HG02870 (cell line): ENCODE data around the gene LMF1.

Experiments used
- ATAC-seq: cut with Tn5 transposase; IDR thresholded peaks from one replicate; pipeline ENCODE4 v1.9.1; 2021; ENCODE audit warnings: mild to moderate bottlenecking, moderate library complexity; ENCODE audit not compliant: unreplicated experiment

LMF1 gene

DNA sequence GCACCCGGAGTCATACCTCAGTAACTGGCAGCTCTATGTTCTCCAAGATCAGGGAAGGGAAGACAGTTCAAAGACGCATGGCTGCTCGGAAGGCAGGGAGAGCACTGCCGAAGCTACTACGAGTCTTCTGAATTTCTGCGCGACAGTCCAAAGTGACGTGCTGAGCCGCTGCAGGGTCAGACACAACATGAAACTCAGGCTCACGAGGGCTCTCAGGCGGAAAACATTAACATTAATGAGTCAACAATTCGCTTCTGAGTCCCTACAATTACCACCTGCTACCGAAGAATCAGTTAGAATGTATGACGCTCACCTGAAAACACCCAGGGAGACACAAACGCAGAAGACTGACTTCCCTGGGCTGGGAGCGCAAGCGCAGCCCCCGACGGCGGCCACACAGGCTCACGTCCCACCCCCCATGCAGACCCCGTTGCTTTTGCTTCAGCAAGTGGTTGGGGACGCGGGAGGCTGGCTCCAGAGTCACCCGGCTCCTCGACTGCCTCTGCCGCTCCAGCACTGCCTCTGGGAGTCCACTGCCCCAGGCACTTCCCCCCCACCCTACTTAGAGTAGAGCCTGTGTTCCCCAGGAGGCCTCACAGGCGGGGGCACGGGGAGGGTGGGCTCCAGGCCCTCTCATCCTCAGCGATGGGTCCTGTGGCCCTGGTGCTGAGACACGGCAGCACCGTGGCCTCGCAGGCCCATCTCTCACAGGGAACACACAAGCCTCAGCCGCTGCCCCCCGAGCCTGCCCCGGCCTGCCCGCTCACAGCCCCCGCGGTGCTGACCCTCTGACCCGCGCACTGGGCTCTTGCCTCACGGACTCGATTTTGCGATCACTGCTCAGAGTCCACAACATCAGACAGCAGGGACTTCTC, 38.9 kb downstream of the LMF1 start:
- no peak for ATAC-seq

DNA sequence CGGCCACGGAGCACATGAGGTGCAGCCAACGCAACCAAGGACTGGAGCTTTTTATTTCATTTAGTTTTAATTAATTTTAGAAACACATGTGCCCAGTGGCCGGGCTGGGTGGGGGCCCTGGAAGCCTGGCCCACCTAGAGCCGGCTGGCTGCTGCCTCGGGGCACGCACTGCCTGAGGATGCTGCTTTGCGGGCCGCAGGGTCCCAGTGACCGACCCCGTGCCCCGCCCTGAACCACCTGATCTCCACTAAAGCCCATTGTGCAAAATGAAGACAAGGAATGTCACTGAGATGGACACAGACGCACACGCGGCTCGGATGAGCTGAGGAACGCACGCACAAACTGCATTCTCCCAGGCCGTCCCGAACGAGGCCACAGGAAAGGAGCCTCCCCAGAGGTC, 39.6 kb downstream of the LMF1 start:
- no peak for ATAC-seq

DNA sequence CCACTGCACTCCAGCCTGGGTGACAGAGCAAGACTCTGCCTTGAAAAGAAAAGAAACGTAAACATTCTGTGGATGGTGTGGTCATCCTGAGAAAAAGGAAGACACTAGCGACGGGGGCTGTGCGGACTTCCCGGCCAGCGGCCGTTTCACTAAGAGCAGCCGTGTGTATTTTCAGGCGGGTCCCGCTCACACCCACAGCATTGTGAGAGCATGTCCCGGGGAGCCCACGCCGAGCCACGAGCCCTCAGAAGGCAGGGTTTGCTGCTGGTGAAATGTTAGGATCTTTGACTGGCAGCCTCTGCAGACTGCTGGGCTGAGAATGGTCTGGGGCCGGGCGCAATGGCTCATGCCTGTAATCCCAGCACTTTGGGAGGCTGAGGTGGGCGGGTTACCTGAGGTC, 40.3 kb downstream of the LMF1 start:
- ATAC-seq: no peak

DNA sequence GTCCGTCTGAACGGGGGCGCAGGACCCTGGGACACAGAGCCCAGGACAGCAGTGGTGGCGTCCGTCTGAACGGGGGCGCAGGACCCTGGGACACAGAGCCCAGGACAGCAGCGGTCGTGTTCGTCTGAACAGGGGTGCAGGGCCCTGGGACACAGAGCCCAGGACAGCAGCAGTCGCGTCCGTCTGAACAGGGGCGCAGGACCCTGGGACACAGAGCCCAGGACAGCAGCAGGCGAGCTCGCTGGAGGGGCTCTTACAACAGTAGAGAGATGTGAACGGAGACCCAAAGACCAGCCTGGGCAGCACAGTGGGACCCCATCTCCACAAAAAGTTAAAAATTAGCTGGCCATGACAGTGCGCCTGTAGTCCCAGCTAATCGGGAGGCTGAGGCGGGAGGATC, 40.7 kb downstream of the LMF1 start:
- no peak for ATAC-seq

DNA sequence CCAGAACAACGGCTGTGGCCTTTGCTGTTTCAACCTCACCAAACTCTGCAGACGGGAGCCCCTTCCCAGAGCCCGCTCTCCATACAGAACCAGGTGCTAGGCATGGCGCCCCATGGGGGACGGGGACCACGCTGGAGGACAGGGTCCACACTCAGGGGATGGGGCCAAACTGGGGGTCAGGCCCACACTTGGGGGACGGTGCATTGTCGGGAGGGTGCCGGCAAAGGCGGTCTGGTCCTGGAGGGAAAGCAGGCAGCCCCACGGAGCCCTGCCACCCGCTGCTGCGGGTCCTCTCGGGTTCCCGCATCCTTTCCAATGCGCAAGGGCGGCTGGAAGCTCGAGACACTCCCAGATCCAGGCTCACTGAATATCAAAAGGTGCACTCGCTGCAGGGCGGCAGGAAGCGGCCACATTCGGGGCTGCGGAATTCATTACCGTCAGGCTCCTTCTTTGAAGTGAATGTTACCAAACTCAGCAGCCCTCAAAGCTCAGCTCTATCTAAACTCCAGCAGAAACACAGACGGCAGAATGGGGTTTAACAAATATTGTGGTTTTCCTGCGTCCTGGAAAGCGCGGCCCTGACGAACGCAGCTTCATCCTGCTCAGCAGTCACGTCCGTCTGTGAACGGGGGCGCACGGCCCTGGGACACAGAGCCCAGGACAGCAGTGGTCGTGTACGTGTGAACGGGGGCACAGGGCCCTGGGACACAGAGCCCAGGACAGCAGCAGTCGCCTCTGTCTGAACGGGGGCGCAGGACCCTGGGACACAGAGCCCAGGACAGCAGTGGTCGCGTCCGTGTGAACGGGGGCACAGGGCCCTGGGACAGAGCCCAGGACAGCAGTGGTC, 41.3 kb downstream of the LMF1 start:
- no peak for ATAC-seq

DNA sequence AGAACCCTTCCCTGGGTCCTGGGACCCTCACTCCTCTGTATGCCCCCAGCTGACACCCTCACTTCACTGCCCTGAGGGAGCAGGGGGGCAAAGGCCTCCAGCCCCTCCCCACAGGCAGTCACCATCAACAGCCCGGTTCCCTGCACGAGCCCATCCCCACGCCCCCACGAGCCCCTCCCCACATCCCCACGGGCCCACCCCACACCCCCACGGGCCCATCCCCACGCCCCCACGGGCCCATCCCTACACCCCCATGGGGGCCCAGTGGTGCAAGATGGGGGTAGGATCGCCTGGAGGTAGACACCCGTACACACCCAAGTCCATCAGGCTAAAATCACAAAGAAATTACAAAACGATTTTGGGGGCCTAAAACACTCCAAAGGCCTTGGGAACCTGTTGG, 42.3 kb downstream of the LMF1 start:
- ATAC-seq: no peak

DNA sequence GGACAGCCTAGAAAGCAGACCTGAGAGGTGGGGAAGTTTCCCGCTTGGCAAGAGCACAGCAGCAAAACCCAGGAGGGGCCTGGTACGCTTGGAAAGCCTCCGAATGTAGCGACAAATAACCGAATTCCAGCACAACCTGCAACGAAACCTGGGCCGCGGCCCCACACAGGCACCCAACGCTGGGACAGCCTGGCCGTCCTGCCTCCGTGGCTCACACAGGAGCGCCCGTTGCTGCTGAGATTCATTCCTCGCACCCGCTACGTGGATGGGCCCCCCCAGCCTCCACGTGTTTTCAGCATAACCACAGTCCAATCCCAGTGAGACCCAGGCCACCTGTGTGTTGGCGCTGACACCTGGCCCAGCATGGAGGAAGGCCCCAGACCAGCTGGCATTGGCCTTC, 42.9 kb downstream of the LMF1 start:
- ATAC-seq: no peak

DNA sequence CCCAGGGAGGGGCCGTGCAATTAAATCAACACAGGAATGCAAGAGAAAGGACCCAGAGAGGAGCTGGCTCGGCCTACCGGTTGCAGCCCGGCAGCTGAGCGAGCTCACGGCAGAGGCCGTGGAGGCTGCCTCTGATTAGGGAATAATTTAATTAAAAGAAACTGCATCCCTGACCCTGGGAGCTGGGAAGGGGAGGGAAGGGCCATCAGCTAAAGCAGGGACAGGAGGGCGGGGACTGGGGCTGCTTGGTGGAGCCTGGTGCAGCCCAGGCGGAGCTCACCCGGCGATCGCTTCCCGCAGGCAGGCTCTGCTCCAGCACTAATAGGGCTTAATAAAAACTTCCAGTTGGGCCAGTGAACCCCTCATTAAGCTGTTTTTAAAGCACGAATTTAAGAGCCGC, 43.4 kb downstream of the LMF1 start:
- ATAC-seq: no peak

DNA sequence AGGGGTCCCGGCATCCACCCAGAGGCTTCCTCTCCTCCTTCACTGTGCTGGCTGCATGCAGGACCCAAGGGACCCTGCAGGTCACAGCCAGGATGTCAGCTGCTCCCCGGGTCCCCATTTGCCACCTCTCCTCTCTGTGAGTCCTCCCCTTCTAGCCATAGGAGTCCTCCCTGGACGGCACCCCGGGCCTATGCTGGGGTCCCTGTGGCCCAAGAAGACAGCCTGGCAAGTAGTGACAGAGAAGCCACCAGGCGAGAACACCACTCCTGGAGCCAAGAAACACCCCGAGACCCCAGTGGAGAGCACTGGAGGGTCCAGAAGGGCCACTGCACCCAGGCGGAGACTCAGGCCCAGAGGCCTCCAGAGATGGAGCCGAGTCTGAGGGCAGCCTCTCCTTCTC, 44.1 kb downstream of the LMF1 start:
- no peak for ATAC-seq

DNA sequence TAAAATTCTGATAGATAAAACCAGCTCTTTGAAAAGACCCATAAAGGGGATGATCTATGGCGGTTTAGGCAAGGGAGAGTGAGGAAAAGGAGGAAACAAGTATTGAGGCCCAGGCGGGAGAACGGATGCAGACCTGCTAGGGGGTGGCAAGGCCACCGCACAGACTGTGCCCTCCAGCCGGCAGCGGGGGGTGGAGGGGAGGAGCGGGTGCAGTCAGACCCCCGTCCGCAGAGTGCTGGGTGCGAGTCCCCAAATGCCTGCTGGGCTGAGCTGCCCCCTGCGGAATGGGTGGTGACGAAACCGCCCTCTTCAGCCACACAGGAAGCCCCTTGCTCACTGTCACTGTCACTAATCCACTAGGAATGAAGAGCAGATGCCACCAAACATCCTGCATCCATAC, 46.0 kb downstream of the LMF1 start:
- no peak for ATAC-seq

DNA sequence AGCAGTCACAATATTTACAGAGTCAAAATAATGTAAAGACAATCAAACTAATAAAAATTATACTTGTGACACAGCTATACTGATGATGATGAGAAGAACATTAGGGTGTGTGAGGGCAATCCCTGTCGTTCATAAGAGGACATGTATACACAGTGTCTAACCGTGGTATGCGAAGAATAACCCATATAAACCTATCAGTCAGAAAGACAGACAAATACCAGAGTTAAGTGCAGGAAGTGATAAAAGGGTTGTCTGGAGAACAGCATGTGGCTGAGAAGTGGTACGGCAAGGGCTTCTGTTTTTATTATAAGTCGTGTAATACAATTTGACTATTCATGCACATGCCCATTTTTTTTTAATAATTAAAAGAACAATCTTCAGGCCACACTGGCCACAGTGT, 46.7 kb downstream of the LMF1 start:
- no peak for ATAC-seq

DNA sequence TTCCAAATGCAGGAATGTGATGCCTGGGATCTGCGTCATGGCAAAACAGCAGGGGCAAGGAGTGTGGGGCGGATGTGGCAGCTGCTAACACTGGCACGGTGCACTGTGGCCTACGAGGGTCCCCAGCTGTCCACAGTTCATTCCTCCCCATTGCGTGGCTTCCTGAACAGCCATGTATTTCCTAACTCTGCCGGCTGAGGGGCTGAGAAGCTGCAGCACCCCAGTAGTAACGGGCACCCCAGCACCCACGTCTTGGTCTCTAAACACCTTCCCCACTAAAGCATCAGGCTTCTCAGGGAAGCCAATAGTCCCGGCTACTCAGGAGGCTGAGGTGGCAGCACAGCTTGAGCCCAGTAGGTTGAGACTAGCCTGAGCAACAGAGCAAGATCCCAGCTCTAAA, 47.6 kb downstream of the LMF1 start:
- no peak for ATAC-seq

DNA sequence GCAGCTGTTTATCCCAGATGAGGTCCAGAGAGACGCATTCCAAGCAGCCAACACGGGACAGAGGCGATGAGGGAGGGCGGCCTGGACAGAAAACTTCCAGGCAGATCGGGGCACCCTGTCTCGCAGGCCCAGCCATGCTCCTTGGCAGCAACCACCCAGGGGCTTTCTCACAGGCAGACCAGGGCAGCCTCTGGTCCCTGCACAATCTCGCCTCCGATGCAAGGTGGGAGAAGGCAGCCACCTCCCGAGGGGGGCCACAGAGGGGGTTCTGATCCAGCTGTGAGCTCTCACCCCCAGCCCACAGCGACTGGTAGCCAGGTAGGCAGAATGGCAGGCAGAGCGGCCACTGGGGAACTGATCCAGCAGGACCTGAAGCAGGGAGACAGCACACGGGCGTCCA, 48.7 kb downstream of the LMF1 start:
- no peak for ATAC-seq

DNA sequence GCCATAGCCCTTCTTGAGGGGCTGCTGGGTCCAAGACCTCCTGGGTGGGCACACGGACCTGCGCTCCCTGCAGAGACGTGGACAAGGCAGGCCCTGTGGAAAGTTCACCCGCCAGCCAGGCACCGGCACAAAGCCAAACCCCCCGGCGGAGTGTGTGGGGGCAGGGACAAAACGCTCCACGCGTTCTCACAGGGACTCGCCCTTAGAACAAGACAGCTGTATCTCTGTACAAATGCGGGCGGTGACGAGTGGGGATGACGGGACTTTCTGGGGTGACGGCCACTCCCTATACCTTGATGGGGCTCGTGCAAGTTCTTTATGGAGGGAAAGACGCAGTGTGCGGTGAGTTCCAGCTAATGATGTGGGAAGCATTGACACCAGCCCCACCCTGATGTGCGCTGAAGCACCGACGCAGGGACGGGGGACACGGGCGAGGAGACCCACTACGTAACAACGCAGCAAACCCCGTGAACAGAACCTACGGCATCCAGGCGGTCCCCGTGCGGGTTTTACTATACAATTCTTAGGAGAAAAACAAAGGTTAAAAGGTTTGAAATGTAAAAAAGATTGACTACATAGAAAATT, 49.4 kb downstream of the LMF1 start:
- no peak for ATAC-seq

DNA sequence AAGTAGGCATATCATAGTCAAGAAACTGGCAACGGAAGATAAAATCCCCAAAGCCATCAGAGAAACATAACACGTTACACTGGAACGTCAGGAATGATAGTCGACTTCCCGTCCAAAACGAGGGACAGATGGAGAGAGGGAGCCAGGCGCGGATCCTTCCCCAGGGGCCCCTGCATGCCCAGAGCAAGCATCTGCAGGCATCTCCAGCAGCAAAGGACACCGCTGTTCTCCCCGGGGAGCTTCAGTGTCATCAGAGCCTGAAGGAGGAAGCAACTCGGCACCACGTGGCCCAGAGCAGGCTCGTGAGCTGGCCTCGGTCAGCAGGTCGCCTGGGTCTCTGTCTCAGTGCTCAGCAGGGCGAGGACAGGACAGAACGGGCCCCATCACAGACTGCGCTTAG, 50.1 kb downstream of the LMF1 start:
- ATAC-seq: no peak

DNA sequence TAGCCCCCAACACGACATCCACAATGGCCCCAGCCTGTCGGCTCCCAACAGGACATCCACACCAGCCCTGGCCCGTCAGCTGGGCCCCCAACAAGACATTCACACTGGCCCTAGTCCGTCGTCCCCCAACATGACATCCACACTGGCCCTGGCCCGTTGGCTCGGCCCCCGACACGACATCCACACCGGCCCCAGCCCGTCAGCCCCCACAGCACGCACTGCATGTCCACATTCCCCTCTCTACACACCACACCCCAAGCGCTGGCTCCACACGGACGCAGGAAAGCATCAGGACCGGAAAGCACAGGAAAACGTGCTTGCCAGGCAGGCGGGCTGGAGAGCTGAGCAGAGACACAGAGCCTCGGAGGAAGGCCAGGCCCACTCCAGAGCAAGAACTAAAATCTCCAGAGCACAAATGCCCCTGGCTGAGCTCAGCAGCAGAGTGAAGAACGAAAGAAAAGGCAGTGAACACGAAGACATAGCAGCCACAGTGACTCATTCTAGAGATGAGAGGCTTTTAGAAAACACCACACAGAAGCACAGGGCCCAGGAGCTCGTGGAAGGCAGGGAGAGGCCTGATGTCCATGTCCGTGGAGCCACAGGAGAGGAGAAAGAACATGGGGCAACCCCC, 50.6 kb downstream of the LMF1 start:
- ATAC-seq: no peak

DNA sequence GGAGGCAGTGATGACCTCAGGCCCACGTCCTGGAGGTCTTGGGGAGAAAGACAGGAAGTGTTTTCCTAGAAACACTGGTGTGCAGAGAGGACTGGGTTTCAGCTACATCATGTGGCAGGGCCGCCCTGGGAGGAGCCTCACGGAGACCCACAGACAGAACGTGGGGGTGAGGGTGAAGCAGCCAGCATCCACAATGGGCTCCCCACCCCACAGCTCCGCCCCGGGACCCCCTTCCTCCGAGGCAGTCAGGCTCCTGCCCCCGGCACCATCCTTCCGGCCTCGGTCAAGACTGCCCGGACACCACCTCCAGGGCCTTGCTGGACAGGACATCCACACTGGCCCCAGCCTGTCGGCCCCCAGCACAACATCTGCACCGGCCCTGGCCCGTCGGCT, 51.1 kb downstream of the LMF1 start:
- no peak for ATAC-seq

DNA sequence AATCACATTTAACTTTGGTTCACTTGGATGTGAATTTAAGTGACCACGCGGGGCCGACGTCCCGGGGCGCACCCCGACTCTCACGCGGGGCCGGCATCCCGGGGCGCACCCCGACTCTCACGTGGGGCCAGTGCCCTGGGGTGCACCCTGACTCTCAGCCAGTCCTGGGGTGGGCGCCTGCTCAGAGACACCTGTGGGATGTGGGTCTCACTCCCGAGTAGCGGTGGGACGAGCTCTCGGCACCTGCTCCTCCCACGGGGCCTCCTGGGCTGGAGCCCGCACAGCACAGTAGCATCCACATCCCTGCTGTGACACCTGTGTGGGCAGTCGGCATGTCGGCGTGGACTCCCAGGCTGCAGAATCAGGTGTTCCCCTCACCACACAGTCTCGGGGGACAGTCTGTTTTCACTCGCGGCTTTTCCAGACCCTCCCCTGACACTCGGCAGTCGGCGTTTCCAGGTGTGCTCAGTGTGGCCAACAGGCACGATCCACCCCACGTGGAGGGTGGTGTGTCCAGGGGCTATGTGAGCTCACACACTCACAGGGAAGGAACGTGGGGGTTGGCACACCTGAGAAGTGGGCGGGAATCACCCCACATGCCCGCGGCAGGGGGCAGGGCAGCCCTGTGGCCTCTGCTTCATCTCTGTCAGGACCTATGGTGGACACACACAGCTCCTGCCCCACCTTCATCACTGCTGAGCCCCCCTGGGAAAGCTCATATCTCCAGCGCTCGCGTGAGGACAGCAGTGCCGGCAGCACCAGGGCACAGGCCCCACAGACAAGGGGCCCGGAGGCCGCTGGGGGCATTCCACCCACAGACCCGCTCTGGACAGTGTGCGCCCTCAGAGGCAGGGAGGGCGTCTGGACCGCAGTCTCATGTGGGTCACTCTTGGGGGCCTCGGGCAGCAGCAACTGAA, 51.8 kb downstream of the LMF1 start:
- ATAC-seq: no peak

DNA sequence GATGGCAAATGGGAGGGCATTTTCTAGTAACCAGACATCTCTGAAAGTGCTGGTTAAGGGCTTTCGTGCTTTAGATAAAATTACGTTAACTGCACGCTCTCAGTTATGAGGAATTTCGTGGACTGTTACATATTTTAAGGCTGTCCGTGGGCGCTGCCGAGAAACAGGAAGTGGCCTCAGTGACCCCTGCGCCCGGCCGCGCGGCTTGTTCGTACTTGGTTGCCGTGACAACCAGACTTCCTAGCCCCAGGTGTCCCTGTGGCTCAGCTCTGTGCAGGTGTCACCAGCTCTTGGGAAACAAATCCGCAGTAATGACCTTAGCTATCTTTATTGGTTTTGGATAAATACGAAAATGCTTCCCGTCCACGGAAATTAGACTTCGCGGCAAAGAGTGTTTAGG, 52.7 kb downstream of the LMF1 start:
- ATAC-seq: no peak

DNA sequence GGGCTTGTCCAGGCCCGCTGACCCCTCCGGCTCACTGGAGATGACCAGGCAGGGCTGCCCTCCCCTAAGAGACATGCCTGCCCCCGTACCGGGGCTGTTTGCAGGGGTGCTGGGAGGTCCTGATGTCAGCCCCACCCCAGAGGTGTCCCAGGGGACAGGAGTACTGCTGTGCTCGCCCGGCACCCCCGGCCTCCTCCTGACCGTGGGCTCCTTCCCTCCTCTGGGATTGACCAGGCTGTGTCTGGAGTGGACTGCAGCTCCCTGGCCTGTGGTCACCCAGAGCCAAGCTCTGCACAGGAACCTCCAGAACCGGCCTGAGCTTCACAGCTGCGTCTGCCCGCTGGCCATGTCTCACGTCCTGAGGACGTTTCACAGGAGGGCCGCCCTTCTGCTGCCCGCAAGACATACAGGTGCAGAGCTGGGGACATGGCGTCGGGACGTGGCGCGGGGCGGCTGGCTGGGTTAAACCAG, 53.2 kb downstream of the LMF1 start:
- no peak for ATAC-seq
